Neural cell (in vitro differentiated cells): ENCODE measurements around the gene TUBB. TPM values are rescaled to one million over a fixed set of nuclear protein-coding genes. Genes with fewer than 3 reads are reported as not detected.

Experiments used
- H2AFZ ChIP-seq: fragments of 200-600, 300-800 bp; sonication (generic), shearing (Covaris generic); 2 replicates; pipeline ENCODE4 v1.6.0; 2014; ENCODE audit warnings: low read depth, mild to moderate bottlenecking, antibody characterized with exemption, low read length, moderate library complexity
- H3F3A ChIP-seq: fragments of 200-600 bp; shearing (Covaris generic); 2 replicates; pipeline ENCODE4 v1.6.1; 2016; ENCODE audit warnings: mild to moderate bottlenecking, moderate library complexity, mixed read lengths, antibody characterized with exemption, low read length; ENCODE audit not compliant: insufficient read depth, poor library complexity, severe bottlenecking
- H3K27ac ChIP-seq: fragments of 200-600, 300-800 bp; sonication (generic), shearing (Covaris generic); 2 replicates; pipeline ENCODE4 v1.5.1; 2014; ENCODE audit warnings: mild to moderate bottlenecking, low read length, moderate library complexity
- H3K27me3 ChIP-seq: fragments of 300-800, 200-600 bp; sonication (generic), shearing (Covaris generic); 2 replicates; pipeline ENCODE4 v1.6.0; 2014; ENCODE audit warnings: mild to moderate bottlenecking, low read depth, low read length, moderate library complexity; ENCODE audit not compliant: insufficient read depth
- H3K36me3 ChIP-seq: fragments of 300-800, 200-600 bp; sonication (generic), shearing (Covaris generic); 2 replicates; pipeline ENCODE4 v1.5.1; 2014; ENCODE audit warnings: mild to moderate bottlenecking, antibody characterized with exemption, low read length, moderate library complexity; ENCODE audit not compliant: insufficient read depth
- H3K4me2 ChIP-seq: fragments of 300-800, 200-600 bp; sonication (generic), shearing (Covaris generic); 2 replicates; pipeline ENCODE4 v1.6.0; 2014; ENCODE audit warnings: mild to moderate bottlenecking, low read length
- H3K4me3 ChIP-seq: fragments of 300-800, 200-600 bp; sonication (generic), shearing (Covaris generic); 2 replicates; pipeline ENCODE4 v1.5.1; 2014; ENCODE audit warnings: mild to moderate bottlenecking, low read length, moderate library complexity
- H3K79me2 ChIP-seq: fragments of 200-600 bp; shearing (Covaris generic); replicated peaks from 2 replicates; pipeline ENCODE4 v1.6.0; 2014; ENCODE audit warnings: mild to moderate bottlenecking, low read length, moderate library complexity; ENCODE audit not compliant: insufficient read depth
- H3K9ac ChIP-seq: fragments of 300-800, 200-600 bp; sonication (generic), shearing (Covaris generic); 2 replicates; pipeline ENCODE4 v1.6.1; 2016; ENCODE audit warnings: mild to moderate bottlenecking, low read length, mixed read lengths
- H3K9me2 ChIP-seq: fragments of 200-600 bp; shearing (Covaris generic); 2 replicates; pipeline ENCODE4 v1.6.1; 2016; ENCODE audit warnings: mild to moderate bottlenecking, low read length, mixed read lengths; ENCODE audit not compliant: insufficient read depth
- H3K9me3 ChIP-seq: fragments of 200-600, 300-800 bp; sonication (generic), shearing (Covaris generic); 2 replicates; pipeline ENCODE4 v1.6.1; 2016; ENCODE audit warnings: mild to moderate bottlenecking, mixed run types, low read length, moderate library complexity, mixed read lengths
- H4K20me1 ChIP-seq: fragments of 200-600 bp; shearing (Covaris generic); 2 replicates; pipeline ENCODE4 v1.6.1; 2016; ENCODE audit warnings: mild to moderate bottlenecking, mixed run types; ENCODE audit not compliant: insufficient read depth
- CTCF ChIP-seq: fragments of 450-650 bp; IDR thresholded peaks from 2 replicates; pipeline ENCODE4 v1.5.1; 2014; ENCODE audit warnings: antibody characterized with exemption, mild to moderate bottlenecking, moderate library complexity; ENCODE audit not compliant: poor library complexity, severe bottlenecking
- EZH2 ChIP-seq: fragments of 200-600, 300-800 bp; shearing (Covaris generic), sonication (generic); IDR thresholded peaks from 2 replicates; pipeline ENCODE4 v1.6.1; 2014; ENCODE audit warnings: antibody characterized with exemption, low read length, borderline replicate concordance, mild to moderate bottlenecking; ENCODE audit not compliant: insufficient read depth, poor library complexity, severe bottlenecking
- MXI1 ChIP-seq: fragments of 450-650 bp; conservative IDR thresholded peaks from 2 replicates; pipeline ENCODE4 v1.6.1; 2014; ENCODE audit warnings: antibody characterized with exemption, mild to moderate bottlenecking; ENCODE audit not compliant: poor library complexity, severe bottlenecking
- POLR2AphosphoS5 ChIP-seq: IDR thresholded peaks from 2 replicates; pipeline ENCODE4 v1.6.1; 2012
- RAD21 ChIP-seq: fragments of 450-650 bp; conservative IDR thresholded peaks from 2 replicates; pipeline ENCODE4 v1.6.1; 2014; ENCODE audit warnings: antibody characterized with exemption, mild to moderate bottlenecking, moderate library complexity
- REST ChIP-seq: IDR thresholded peaks from 2 replicates; pipeline ENCODE4 v1.6.1; 2012; ENCODE audit warnings: borderline replicate concordance
- SMC3 ChIP-seq: fragments of 450-650 bp; conservative IDR thresholded peaks from 2 replicates; pipeline ENCODE4 v1.6.1; 2014; ENCODE audit warnings: antibody characterized with exemption, mild to moderate bottlenecking, moderate library complexity; ENCODE audit not compliant: poor library complexity
- TAF1 ChIP-seq: IDR thresholded peaks from 2 replicates; pipeline ENCODE4 v1.6.1; 2012; ENCODE audit warnings: low read depth
- polyA plus RNA-seq: library from polyadenylated mRNA; depleted of rRNA; stranded (reverse); fragments of >200 nt; gene quantifications from 2 replicates; pipeline ENCODE4 v1.2.3, GENCODE V29; 2014

Gene TUBB
- polyA plus RNA-seq, 1 donor from 2014 or later, result 711 TPM

DNA sequence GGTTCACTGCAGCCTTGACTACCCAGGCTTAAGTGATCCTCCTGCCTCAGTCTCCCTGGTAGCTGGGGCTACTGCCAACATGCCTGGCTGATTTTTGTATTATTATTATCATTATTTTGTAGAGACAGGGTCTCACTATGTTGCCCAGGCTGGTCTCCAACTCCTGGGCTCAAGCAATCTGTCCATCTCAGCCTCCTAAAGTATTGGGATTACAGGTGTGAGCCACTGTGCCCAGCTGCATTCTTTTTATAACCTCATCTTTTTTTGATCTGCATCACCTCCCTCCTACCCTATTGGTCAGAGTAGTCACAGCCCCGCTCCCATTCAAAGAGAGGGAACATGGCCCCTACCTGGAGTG, 47.8 kb downstream of the TUBB start (continued):
- TF ChIP-seq TAF1 (no peak), SMC3 (no peak), EZH2 (no peak), POLR2AphosphoS5 (no peak)

DNA sequence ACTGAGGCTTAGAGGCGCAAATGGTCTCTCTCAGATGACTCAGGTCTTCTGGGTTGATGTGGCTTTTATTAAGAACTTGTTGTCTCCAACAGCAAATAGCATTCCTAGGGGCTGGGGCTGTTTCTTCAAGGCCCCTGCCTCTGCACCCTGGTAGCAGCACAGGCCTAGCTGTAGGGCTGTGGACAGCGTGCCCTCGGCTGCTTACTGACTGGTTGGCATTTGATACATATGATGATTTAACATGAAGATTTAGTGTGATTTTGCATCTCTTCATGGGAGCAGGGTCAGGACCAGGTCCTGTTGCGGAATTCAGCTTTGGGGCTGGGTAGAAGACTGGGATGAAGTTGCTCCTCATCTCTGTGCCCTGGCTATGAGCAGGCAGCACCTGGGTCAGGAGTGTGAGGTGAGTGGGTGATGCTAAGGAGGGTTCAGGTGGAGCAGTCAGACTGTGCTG, 48.5 kb downstream of the TUBB start:
- H4K20me1 ChIP-seq, result no peaks in the 10 kb centered on the region
- no peak overlapping the region for H3K4me3 ChIP-seq
- no peaks in the 10 kb centered on the region for H3F3A ChIP-seq
- no peak overlapping the region for H3K4me2 ChIP-seq
- H3K9me3 ChIP-seq, result no peaks in the 10 kb centered on the region
- no peak overlapping the region for H3K27ac ChIP-seq
- no peak for TF ChIP-seq EZH2
- no peak for TF ChIP-seq RAD21
- no peak for TF ChIP-seq POLR2AphosphoS5
- no peak overlapping the region for H2AFZ ChIP-seq
- no peak overlapping the region for H3K9ac ChIP-seq
- no peaks in the 10 kb centered on the region for H3K79me2 ChIP-seq
- H3K36me3 ChIP-seq, result no peaks in the 10 kb centered on the region
- no peaks in the 10 kb centered on the region for H3K27me3 ChIP-seq
- no peaks in the 10 kb centered on the region for H3K9me2 ChIP-seq

GRCh38 chr6:30769088-30769852, 49.1 kb downstream of the TUBB start:
- no peak for TF ChIP-seq EZH2
- no peak for TF ChIP-seq MXI1
- TF ChIP-seq TAF1, result no peak
- TF ChIP-seq RAD21, result no peak
- no peak for TF ChIP-seq CTCF
- no peak for TF ChIP-seq REST
- no peaks in the 10 kb centered on the region for H3K9me2 ChIP-seq
- H3K4me3 ChIP-seq, result no peak overlapping the region
- H3K9me3 ChIP-seq, result no peaks in the 10 kb centered on the region
- H3K36me3 ChIP-seq, result no peaks in the 10 kb centered on the region
- H3K4me2 ChIP-seq, result no peak overlapping the region
- no peak overlapping the region for H3K27ac ChIP-seq
- H4K20me1 ChIP-seq, result no peaks in the 10 kb centered on the region
- no peaks in the 10 kb centered on the region for H3K79me2 ChIP-seq
- H3F3A ChIP-seq, result no peaks in the 10 kb centered on the region
- no peak overlapping the region for H3K9ac ChIP-seq
- H2AFZ ChIP-seq, result no peak overlapping the region
- H3K27me3 ChIP-seq, result no peaks in the 10 kb centered on the region
